A549 (cell line): ENCODE data around the gene FAM174B.

Experiments used
- CBX8 ChIP-seq: fragments of 200-600 bp; sonication (generic); IDR thresholded peaks from 2 replicates; pipeline ENCODE4 v1.6.1; 2016
- CEBPB ChIP-seq, 2 experiments: fragments of >200 bp in 1 of 2; sonication (Bioruptor Twin) in 1 of 2; formaldehyde crosslinking in 1 of 2; IDR thresholded peaks; 2 replicates each; pipeline ENCODE4 v1.6.1; 2012 to 2016
- CHD2 ChIP-seq: fragments of 150-350 bp; IDR thresholded peaks from 2 replicates; pipeline ENCODE4 v1.6.1; 2014; ENCODE audit warnings: low read length; ENCODE audit not compliant: partially characterized antibody
- CTCF ChIP-seq: fragments of >200 bp; sonication (Bioruptor Twin); formaldehyde crosslinking; IDR thresholded peaks from 3 replicates; pipeline ENCODE4 v1.5.1; 2016
- EP300 ChIP-seq, 2 experiments: fragments of >200 bp; sonication (Bioruptor Twin); formaldehyde crosslinking; IDR thresholded peaks; 2 replicates in 1 of 2; 3 replicates in 1 of 2; pipeline ENCODE4 v1.6.1; 2016 to 2017
- FOSL2 ChIP-seq, 2 experiments: fragments of 450-650 bp in 1 of 2; fragments of >200 bp in 1 of 2; sonication (Bioruptor Twin) in 1 of 2; formaldehyde crosslinking; IDR thresholded peaks; 2 replicates each; pipeline versions ENCODE4 v1.5.0 to v1.6.1; 2016 to 2020; ENCODE audit warnings: mild to moderate bottlenecking in 1 of 2, moderate library complexity in 1 of 2
- HOXB5 ChIP-seq: fragments of 250-450 bp; sonication (Bioruptor Pico); IDR thresholded peaks from 2 replicates; pipeline ENCODE4 v1.5.0; 2020; ENCODE audit warnings: mild to moderate bottlenecking, moderate library complexity
- POLR2A ChIP-seq: IDR thresholded peaks from 2 replicates; pipeline ENCODE4 v1.6.1; 2012; ENCODE audit warnings: mild to moderate bottlenecking, low read length

DNA sequence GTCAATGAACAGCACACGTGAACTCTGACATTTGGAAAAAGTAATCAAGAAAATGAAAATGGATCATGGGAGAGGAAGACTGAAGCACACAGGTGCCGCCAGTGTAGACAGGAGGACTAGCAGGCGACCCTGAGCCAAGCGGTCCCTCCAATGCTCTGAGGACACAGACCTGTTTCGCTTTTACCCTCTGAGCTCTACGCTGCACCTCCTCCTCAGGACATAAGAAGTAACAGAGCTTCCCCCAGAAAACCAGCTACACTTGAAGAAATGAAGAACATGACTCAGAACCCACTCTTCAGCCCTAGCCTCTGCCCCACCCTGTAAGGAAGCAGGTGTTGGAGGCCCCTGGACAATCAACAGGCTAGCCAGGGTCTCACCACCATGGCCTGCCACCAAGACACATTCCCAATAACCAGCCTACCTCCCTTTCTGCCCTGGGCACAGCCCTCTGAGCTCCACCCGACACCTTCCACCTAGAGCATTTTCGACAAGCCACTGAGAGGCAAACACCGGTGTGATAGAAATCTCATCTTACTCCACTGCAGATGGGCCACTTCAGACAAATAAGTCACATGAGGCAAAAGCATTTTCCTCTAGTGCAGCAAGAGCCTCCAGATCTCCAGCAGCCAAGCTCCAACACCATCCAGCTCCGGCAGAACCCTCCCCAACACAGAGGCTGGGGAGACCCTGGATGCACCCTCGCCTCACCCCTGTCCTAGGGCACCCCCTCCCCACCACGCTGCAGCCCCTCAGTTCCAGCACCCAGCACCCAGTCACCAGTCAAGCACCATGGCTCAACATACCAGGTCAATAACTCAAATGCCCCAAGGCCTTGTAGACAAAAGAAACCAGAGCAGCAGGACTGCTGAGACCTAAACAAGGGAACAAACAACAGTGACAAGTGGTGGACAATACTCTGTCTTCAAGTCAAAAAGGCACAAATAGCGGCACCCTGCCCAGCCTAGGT is 11.4 kb downstream of the FAM174B start:
- no peak for TF ChIP-seq HOXB5 (CRISPR knock-in tag)
- no peak for TF ChIP-seq POLR2A
- no peak for TF ChIP-seq CTCF
- no peak for TF ChIP-seq CBX8
- no peak for TF ChIP-seq CHD2
- TF ChIP-seq CEBPB (IDR thresholded peaks at IDR 0.05): no peak
- TF ChIP-seq EP300 (IDR thresholded peaks at IDR 0.05): no peak
- TF ChIP-seq FOSL2 (IDR thresholded peaks at IDR 0.05): no peak
- no peak for TF ChIP-seq FOSL2 (CRISPR knock-in tag; IDR thresholded peaks at IDR 0.05)
